GM10847 (cell line): Measurements from ENCODE around the gene GPR21.

Source experiments
- POLR2A ChIP-seq: IDR thresholded peaks from 2 replicates; pipeline ENCODE4 v1.6.1; 2011; ENCODE audit not compliant: insufficient read length; ENCODE audit errors: extremely low read depth

GPR21 gene

DNA sequence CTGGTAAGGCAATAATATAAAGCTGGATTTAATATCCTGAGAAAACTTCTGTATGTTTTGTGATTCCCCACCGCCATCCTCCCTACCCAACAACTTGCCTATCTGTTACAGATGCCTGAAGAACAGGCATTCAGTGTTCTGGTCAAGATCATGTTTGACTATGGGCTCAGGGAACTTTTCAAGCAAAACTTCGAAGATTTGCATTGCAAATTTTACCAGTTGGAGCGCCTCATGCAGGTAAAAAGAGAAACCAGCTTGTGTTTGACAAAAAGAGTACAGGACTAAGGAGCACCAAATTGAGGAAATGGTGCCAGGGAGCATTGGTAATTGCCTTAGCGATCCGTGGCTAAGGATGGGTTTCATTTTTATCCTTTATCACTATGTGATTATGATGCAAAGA is 40.0 kb downstream of the GPR21 start:
- no peak for TF ChIP-seq POLR2A

DNA sequence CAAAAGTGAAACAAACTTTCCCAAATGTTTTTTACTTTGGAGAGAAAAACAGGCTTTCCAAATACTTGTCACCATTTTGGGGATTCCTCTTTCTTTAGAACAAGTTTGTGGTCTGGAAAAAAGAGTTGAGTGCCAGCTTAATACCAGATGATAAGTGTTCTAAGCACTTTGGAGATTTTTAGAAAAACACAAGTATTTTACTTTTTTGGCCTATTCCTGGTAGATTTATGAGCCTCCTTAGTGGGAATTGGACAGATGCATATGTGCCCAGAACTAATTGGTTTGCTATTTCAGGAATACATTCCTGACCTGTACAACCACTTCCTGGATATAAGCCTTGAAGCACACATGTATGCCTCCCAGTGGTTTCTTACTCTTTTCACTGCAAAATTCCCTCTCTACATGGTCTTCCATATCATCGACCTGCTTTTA is 40.5 kb downstream of the GPR21 start:
- TF ChIP-seq POLR2A = no peak

DNA sequence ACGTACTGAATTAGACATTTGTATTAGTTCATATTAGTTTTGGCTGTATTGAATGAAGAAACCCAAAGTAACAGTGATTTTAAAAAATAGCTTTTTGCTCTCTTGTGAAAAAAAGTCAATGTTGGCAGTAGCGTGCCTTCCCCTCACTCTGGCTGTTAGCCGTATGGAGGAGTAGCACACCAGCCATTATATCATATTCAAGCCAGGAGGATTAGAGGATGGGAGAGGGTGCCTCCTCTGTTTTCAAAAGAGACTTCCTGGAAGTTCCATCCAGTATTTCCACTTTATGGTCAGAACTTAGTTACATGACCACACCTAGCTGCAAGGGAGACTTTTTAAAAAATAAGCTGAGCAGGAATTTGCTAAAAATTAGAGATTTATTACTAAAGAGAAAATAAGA is 41.2 kb downstream of the GPR21 start:
- TF ChIP-seq POLR2A = no peak

DNA sequence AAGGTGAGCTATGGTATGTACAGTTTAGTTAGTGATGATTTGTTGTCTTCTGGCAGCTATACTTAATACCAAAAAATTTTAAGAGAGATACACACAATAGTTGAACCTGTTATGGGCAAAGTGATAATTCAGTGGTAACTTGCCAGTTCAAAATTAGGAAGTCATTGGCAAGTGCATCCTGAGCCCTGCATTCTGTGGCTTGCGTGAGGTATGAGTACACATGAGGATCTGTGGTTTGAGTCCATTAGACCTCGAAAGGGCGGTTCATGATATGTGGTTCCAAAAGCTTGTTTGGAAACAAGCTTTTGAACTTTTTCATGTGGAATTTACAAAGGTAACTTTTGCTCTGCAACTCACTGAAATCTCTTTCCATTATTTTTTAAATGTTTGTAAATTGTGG is 47.0 kb downstream of the GPR21 start:
- TF ChIP-seq POLR2A = no peak

DNA sequence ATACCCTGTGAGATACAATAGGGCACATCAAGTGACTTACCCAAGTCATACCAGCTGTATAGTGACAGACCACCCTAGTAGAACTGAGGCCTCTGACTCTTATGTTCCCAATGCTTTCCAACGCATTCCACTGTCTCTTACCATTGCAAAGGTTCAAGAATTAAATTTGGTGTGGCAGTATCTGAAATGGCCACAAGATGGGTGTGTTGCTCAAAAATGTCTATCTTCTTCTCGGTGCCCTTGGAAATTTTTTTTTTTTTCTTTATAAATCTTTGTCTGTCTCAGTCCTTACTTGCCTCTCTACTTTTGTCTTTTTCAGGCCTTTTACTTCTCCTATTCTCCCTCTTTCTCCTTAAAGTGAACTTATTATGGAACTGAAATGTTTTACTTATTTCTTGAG is 48.4 kb downstream of the GPR21 start:
- no peak for TF ChIP-seq POLR2A

DNA sequence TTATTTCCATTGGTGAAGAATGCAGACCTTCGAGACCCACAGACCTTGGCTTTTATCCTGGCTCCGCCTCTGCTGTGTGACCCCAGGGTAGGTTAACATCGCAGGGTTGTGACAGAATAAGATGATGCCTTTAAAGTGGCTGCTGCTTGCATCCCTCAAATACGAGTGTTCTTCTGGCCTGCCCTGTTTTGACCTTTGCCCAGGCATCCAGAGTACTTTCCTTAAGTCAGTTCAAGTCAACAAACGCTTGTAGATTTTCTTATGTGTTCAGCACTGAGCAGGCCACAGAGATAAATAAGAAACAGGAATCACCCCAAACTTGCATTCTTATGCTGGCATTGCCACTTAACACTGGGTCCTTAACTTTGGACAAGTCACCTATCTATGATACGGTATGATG is 50.2 kb downstream of the GPR21 start:
- no peak for TF ChIP-seq POLR2A

DNA sequence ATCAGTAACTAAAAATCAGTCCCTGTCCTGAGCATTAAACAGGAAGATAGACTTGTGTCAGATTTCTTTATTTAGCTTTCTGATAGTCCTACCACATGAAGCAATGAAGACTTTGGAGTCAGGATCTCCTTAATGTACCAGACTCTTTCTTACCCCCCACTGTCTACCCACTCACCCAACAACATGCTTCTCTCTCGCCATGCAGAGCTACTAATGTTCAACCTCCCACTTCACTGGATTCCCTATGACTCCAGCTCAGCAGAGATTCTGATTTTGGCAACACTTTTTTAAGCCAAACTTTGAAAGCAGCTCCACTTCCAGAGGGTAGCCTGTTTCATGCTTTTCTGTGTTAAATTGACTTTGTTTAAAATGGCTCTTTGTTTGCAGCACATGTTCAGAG is 50.8 kb downstream of the GPR21 start:
- TF ChIP-seq POLR2A = no peak
